OCI-LY1 (cell line): ENCODE results near the gene FOXO3.

Experiments used
- H2AFZ ChIP-seq: fragments of 200-600 bp; sonication (generic), shearing (Covaris generic); 2 replicates; pipeline ENCODE4 v1.6.0; 2014; ENCODE audit warnings: antibody characterized with exemption, mild to moderate bottlenecking, low read length
- H3F3A ChIP-seq: fragments of 200-600 bp; sonication (generic), shearing (Covaris generic); 2 replicates; pipeline ENCODE4 v1.6.0; 2014; ENCODE audit warnings: mild to moderate bottlenecking, antibody characterized with exemption, low read length, moderate library complexity; ENCODE audit not compliant: insufficient read depth
- H3K27ac ChIP-seq: fragments of 200-600 bp; sonication (generic); 2 replicates; pipeline ENCODE4 v1.5.1; 2014; ENCODE audit warnings: low read length, mixed run types, mild to moderate bottlenecking, low read depth; ENCODE audit not compliant: poor library complexity, severe bottlenecking
- H3K27me3 ChIP-seq: fragments of 200-600 bp; sonication (generic); 2 replicates; pipeline ENCODE4 v1.6.0; 2014; ENCODE audit warnings: antibody characterized with exemption, mild to moderate bottlenecking, low read length, moderate library complexity; ENCODE audit not compliant: insufficient read depth
- H3K36me3 ChIP-seq: fragments of 200-600 bp; sonication (generic); 2 replicates; pipeline ENCODE4 v1.6.1; 2014; ENCODE audit warnings: mild to moderate bottlenecking, antibody characterized with exemption, low read length, moderate library complexity, mixed read lengths; ENCODE audit not compliant: insufficient read depth
- H3K4me1 ChIP-seq: fragments of 200-600 bp; sonication (generic); 2 replicates; pipeline ENCODE4 v1.5.1; 2014; ENCODE audit warnings: mild to moderate bottlenecking, low read length, moderate library complexity; ENCODE audit not compliant: insufficient read depth, severe bottlenecking
- H3K4me2 ChIP-seq: fragments of 200-600 bp; sonication (generic), shearing (Covaris generic); 2 replicates; pipeline ENCODE4 v1.6.1; 2014; ENCODE audit warnings: low read length
- H3K4me3 ChIP-seq: fragments of 200-600 bp; sonication (generic); 2 replicates; pipeline ENCODE4 v1.5.1; 2014; ENCODE audit warnings: low read length, low read depth, mild to moderate bottlenecking, mixed read lengths; ENCODE audit not compliant: poor library complexity, severe bottlenecking
- H3K79me2 ChIP-seq: fragments of 200-600 bp; shearing (Covaris generic); 2 replicates; pipeline ENCODE4 v1.6.1; 2016; ENCODE audit warnings: mixed run types, low read length, mixed read lengths; ENCODE audit not compliant: insufficient read depth
- H3K9ac ChIP-seq: fragments of 200-600 bp; sonication (generic), shearing (Covaris generic); 2 replicates; pipeline ENCODE4 v1.6.1; 2014; ENCODE audit warnings: mild to moderate bottlenecking, low read length, mixed read lengths
- H3K9me2 ChIP-seq: fragments of 200-600 bp; sonication (generic), shearing (Covaris generic); 2 replicates; pipeline ENCODE4 v1.6.1; 2014; ENCODE audit warnings: low read depth, mild to moderate bottlenecking, low read length, mixed read lengths
- H3K9me3 ChIP-seq: fragments of 200-600 bp; shearing (Covaris generic); 2 replicates; pipeline ENCODE4 v1.6.1; 2014; ENCODE audit warnings: low read length, mixed read lengths
- H4K20me1 ChIP-seq: fragments of 200-600 bp; sonication (generic), shearing (Covaris generic); 2 replicates; pipeline ENCODE4 v1.6.0; 2016; ENCODE audit warnings: mild to moderate bottlenecking, low read length; ENCODE audit not compliant: insufficient read depth
- CTCF ChIP-seq: fragments of 200-600 bp; sonication (generic), shearing (Covaris generic); IDR thresholded peaks from 2 replicates; pipeline ENCODE4 v1.5.1; 2017; ENCODE audit warnings: mild to moderate bottlenecking, antibody characterized with exemption, low read length, moderate library complexity, mixed read lengths
- EZH2 ChIP-seq: fragments of 200-600 bp; sonication (generic), shearing (Covaris generic); IDR thresholded peaks from 2 replicates; pipeline ENCODE4 v1.8.0; 2017; ENCODE audit warnings: borderline replicate concordance, mixed run types, mild to moderate bottlenecking, antibody characterized with exemption, low read length, moderate library complexity, mixed read lengths

The FOXO3 gene

GRCh38 chr6:108570517-108570916 is 9.8 kb downstream of the FOXO3 start:
- peaks cover 35% of the 10 kb centered on the region for H3K36me3 ChIP-seq
- H3K27me3 ChIP-seq: no peaks in the 10 kb centered on the region
- no peak overlapping the region for H3K4me3 ChIP-seq
- H3K27ac ChIP-seq: no peak overlapping the region
- no peak overlapping the region for H2AFZ ChIP-seq
- no peaks in the 10 kb centered on the region for H3K79me2 ChIP-seq
- TF ChIP-seq EZH2 (no peak), CTCF (peak; percentile 16; the same call in 1 of the 2 replicates)
- H3K9me2 ChIP-seq: no peaks in the 10 kb centered on the region
- H3K9ac ChIP-seq: no peak overlapping the region
- H3K4me1 ChIP-seq: peaks cover 23% of the 10 kb centered on the region
- no peak overlapping the region for H3K4me2 ChIP-seq
- peaks cover 4% of the 10 kb centered on the region; the same call in 1 of the 2 replicates for H3F3A ChIP-seq
- H4K20me1 ChIP-seq: no peaks in the 10 kb centered on the region
- H3K9me3 ChIP-seq: no peaks in the 10 kb centered on the region

- no peak overlapping the region for H3K27ac ChIP-seq
- H2AFZ ChIP-seq: no peak overlapping the region
- no peaks in the 10 kb centered on the region for H3K27me3 ChIP-seq
- H3K9ac ChIP-seq: no peak overlapping the region
- TF ChIP-seq CTCF (no peak), EZH2 (no peak)
- H3K9me3 ChIP-seq: no peaks in the 10 kb centered on the region
- peaks cover 22% of the 10 kb centered on the region for H3K36me3 ChIP-seq
- H4K20me1 ChIP-seq: no peaks in the 10 kb centered on the region
- H3K4me3 ChIP-seq: no peak overlapping the region
- no peak overlapping the region for H3K4me2 ChIP-seq
- H3K9me2 ChIP-seq: no peaks in the 10 kb centered on the region
- no peaks in the 10 kb centered on the region for H3K79me2 ChIP-seq
- H3F3A ChIP-seq: no peaks in the 10 kb centered on the region
- H3K4me1 ChIP-seq: peaks cover 33% of the 10 kb centered on the region
Observed at GRCh38 chr6:108574457-108575141, 13.9 kb downstream of the FOXO3 start.

- H4K20me1 ChIP-seq: no peaks in the 10 kb centered on the region
- no peak for TF ChIP-seq EZH2
- TF ChIP-seq CTCF: no peak
- H3K4me1 ChIP-seq: peaks cover 33% of the 10 kb centered on the region
- H3K4me2 ChIP-seq: no peak overlapping the region
- no peaks in the 10 kb centered on the region for H3F3A ChIP-seq
- no peak overlapping the region for H3K27ac ChIP-seq
- no peak overlapping the region for H2AFZ ChIP-seq
- H3K9ac ChIP-seq: no peak overlapping the region
- no peak overlapping the region for H3K4me3 ChIP-seq
- H3K9me3 ChIP-seq: no peaks in the 10 kb centered on the region
- no peaks in the 10 kb centered on the region for H3K79me2 ChIP-seq
- H3K27me3 ChIP-seq: no peaks in the 10 kb centered on the region
- peaks cover 15% of the 10 kb centered on the region; the same call in 1 of the 2 replicates for H3K36me3 ChIP-seq
- no peaks in the 10 kb centered on the region for H3K9me2 ChIP-seq
Observed at GRCh38 chr6:108575905-108576494, 15.3 kb downstream of the FOXO3 start.
